Breast epithelium (tissue), 4 donors: ENCODE results near the gene SPTBN5. TPM values are rescaled to one million over a fixed set of nuclear protein-coding genes. Genes with fewer than 3 reads are reported as not detected.

ENCODE experiments used
- DNase-seq, 2 donors: peaks; one replicate each; pipeline ENCODE4 v3.0.0-alpha.2; 2019; ENCODE audit warnings: low spot score in 2 of 2
- H3K27ac ChIP-seq, 2 donors: fragments of 200-600 bp; sonication (generic) in 1 of 2; one replicate each; pipeline ENCODE4 v1.5.1; 2016 to 2019; ENCODE audit warnings: mild to moderate bottlenecking in 1 of 2
- H3K27me3 ChIP-seq, 2 donors: fragments of 200-600 bp; sonication (generic) in 1 of 2; one replicate each; pipeline versions ENCODE4 v1.5.1 to v1.6.0; 2017 to 2019; ENCODE audit warnings: control low read depth in 1 of 2, mild to moderate bottlenecking in 1 of 2
- H3K36me3 ChIP-seq: fragments of 200-600 bp; one replicate; pipeline ENCODE4 v1.5.1; 2019
- H3K4me1 ChIP-seq, 2 donors: fragments of 200-600 bp; sonication (generic); one replicate each; pipeline ENCODE4 v1.5.1; 2016 to 2019; ENCODE audit warnings: control low read depth in 1 of 2
- H3K4me3 ChIP-seq, 3 donors: fragments of 200-600 bp; sonication (generic); 1 replicate in 2 of 3; 2 replicates in 1 of 3; pipeline ENCODE4 v1.5.1; 2016 to 2019; ENCODE audit warnings: mild to moderate bottlenecking in 3 of 3, moderate library complexity in 2 of 3
- H3K9me3 ChIP-seq, 2 donors: fragments of 200-600 bp; sonication (generic) in 1 of 2; one replicate each; pipeline ENCODE4 v1.5.1; 2016 to 2019; ENCODE audit warnings: control low read depth in 1 of 2
- POLR2A ChIP-seq: fragments of 450-650 bp; IDR thresholded peaks from one replicate; pipeline ENCODE4 v1.6.1; 2016; ENCODE audit warnings: antibody characterized with exemption, mild to moderate bottlenecking, moderate library complexity
- POLR2AphosphoS5 ChIP-seq, 3 donors: sonication (generic); formaldehyde crosslinking; IDR thresholded peaks; one replicate each; pipeline ENCODE4 v1.6.1; 2017; ENCODE audit warnings: antibody characterized with exemption in 3 of 3
- intact Hi-C: fragments of 100-400 bp; cut with DNase I; formaldehyde crosslinking; loops from one replicate; pipeline ENCODE4 v1.15.1; 2023; ENCODE audit warnings: low total_unique reads
- total RNA-seq, 3 donors: library from RNA; depleted of rRNA; stranded (reverse); fragments of >200 nt; gene quantifications; one replicate each; pipeline ENCODE4 v1.1.0, GENCODE V29; 2016
- TF ChIP-seq, protein P1 (sequence below), 3 donors: fragments of 450-650 bp; IDR thresholded peaks; one replicate each; pipeline ENCODE4 v1.5.1; 2016 to 2017; ENCODE audit warnings: antibody characterized with exemption in 3 of 3, mild to moderate bottlenecking in 3 of 3, moderate library complexity in 3 of 3

Gene SPTBN5
- 1 to 10 TPM in 2 of 3 donors, under 1 TPM in 1; 0.16 to 2.3 (median 2.0) TPM for total RNA-seq

DNA sequence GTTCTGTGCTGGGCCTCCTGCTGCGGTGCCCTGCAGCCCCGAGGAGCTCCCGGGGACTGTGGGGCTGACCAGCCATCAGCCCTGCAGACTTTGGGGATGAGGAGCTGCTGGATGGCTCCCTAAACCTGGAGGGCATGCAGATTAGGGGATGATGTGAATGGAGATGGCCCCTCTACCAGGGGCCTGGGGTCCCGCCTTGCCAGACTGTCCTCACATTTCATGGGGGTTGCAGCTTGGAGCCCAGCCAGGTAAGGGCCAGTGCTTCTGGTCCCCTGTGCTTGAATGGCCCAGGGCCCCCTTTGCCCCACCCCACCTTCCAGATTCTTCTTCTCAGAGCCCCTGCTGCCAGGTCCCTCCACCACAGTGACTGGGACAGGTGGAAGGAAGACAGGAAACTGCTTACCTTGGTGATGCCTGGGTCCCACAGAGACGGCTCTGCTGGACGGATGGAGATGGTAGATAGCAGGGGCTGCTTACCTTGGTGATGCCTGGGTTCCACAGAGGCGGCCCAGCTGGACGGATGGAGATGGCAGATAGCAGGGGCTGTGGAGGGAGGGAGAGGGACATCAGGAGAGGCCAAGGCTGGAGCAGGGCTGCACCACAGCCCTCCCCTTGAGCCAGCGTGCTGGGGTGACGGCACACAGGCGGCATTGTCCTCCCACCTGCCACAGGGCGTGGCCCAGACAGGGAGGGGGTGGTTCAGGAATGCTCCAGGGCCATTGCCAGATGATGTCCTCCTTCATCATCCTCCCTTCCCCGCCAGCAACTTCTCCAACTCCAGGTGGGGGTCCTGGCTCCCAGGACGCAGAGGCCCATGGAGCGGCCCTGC, at the start of gene SPTBN5:
Gene SPTBN5 (minus strand): TSS at position 632 of the 829 bp plus-strand sequence. CDS start 556 bp downstream, at position 76.
- H3K27me3 ChIP-seq: no peaks in the 10 kb centered on the region
- TF ChIP-seq POLR2A: no peak
- TF ChIP-seq, protein P1, sequence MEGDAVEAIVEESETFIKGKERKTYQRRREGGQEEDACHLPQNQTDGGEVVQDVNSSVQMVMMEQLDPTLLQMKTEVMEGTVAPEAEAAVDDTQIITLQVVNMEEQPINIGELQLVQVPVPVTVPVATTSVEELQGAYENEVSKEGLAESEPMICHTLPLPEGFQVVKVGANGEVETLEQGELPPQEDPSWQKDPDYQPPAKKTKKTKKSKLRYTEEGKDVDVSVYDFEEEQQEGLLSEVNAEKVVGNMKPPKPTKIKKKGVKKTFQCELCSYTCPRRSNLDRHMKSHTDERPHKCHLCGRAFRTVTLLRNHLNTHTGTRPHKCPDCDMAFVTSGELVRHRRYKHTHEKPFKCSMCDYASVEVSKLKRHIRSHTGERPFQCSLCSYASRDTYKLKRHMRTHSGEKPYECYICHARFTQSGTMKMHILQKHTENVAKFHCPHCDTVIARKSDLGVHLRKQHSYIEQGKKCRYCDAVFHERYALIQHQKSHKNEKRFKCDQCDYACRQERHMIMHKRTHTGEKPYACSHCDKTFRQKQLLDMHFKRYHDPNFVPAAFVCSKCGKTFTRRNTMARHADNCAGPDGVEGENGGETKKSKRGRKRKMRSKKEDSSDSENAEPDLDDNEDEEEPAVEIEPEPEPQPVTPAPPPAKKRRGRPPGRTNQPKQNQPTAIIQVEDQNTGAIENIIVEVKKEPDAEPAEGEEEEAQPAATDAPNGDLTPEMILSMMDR (IDR thresholded peaks at IDR 0.05): no peak
- TF ChIP-seq POLR2AphosphoS5 (IDR thresholded peaks at IDR 0.05): no peak
- no peaks in the 10 kb centered on the region for H3K9me3 ChIP-seq
- intact Hi-C loops: loop anchor here (10.0 kb wide), 1 partner anchor 321 kb away; no protein-coding TSS in a partner anchor
- no peaks in the 10 kb centered on the region for H3K36me3 ChIP-seq
- DNase-seq: peak in 1 of 2 donors; percentile 58
- H3K4me3 ChIP-seq: peak within 1 kb of the TSS; percentile 4 to 53 (median 37)
- H3K4me1 ChIP-seq: peaks cover 5 to 19% of the 10 kb centered on the region in 2 donors
- peak within 1 kb of the TSS; percentile 66 to 78 for H3K27ac ChIP-seq

DNA sequence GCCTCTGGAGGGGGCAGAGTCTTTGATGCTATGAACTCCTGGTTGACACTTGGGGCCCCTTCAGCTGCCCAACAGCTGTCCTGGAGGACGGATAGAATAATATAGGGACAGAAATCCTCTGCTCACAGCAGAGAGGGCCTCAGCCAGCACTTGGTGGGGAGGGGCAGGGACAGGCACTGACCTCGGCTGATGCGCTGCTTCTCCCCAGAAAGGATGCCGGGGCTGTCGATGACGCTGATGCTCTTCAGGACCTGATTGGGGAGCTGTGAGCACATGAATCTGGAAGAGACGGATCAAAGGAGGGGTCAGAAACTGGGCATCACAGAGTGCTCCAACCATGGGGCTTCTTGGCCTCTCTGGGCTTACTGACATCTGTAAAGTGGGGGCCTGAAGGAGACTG, 49.0 kb upstream of the SPTBN5 start:
- H3K36me3 ChIP-seq: no peaks in the 10 kb centered on the region
- H3K4me1 ChIP-seq: no peaks in the 10 kb centered on the region
- no peak overlapping the region for H3K4me3 ChIP-seq
- intact Hi-C loops: no loop called here
- no peaks in the 10 kb centered on the region for H3K27me3 ChIP-seq
- TF ChIP-seq POLR2AphosphoS5 (IDR thresholded peaks at IDR 0.05): no peak
- no peaks in the 10 kb centered on the region for H3K9me3 ChIP-seq
- peak in 1 of 2 donors; percentile 7 for DNase-seq
- H3K27ac ChIP-seq: peak overlapping the region in 1 of 2 donors; percentile 81

DNA sequence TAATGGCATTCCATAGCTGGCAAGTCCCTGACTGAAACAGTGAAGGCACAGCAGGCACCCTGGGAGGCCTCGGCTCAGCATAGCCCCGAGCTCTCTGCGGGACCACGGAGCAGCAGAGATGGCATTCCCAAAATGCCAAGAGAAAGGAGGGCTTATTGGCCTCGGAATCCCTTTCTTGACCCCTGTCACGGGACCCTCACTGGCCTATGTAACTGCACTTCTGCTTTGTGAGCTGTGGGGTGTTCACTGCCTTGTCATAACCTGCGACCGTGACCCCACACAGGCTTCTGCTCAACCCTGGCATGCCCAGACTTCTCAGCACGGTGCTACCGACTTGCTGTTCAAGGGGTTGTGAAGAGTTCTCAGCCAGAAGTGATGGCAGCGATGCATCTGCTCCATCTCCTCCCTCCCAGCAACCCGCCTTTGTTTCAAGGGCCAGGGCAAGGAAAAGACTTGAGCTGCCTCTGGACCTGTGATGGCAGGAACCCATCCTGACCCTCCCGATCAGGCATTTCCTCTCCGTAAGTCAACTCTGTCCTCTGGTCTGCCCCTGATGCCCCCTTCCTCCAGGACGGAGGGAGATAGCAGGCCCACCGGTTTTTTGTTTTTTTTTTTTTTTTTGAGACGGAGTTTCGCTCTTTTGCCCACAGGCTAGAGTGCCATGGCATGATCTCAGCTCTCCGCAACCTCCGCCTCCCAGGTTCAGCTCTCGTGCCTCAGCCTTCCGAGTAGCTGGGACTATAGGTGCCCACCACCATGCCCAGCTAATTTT, 48.0 kb upstream of the SPTBN5 start:
- H3K27ac ChIP-seq: peak overlapping the region; percentile 7 to 33
- intact Hi-C loops: no loop called here
- DNase-seq: no peak
- no peaks in the 10 kb centered on the region for H3K9me3 ChIP-seq
- no peaks in the 10 kb centered on the region for H3K4me1 ChIP-seq
- no peaks in the 10 kb centered on the region for H3K27me3 ChIP-seq
- H3K4me3 ChIP-seq: no peak overlapping the region
- no peaks in the 10 kb centered on the region for H3K36me3 ChIP-seq
- TF ChIP-seq, protein P1 (IDR thresholded peaks at IDR 0.05): no peak
- TF ChIP-seq POLR2AphosphoS5 (IDR thresholded peaks at IDR 0.05): no peak
- no peak for TF ChIP-seq POLR2A

DNA sequence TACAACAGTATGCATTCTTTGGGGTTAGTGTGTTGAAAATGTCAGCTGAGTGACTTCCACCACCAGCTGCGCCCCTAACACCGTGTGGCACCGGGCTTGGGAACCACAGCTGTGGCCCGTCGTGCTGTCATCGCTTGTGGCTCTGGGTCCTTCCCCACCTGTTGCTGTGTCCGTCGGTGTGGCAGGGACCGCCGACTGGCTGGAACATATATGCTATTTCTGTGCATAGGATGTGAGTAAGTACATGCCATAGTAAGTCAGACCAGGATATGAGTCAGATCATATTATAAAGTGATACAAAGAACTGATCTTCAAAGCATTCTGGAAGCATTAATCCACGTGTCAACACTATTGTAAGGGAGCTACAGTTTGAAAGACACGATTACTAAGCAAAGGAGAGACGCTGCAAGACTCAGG, 46.6 kb upstream of the SPTBN5 start:
- Histone ChIP-seq H3K4me1 (no peaks in the 10 kb centered on the region), H3K9me3 (no peaks in the 10 kb centered on the region), H3K27ac (peak overlapping the region in 1 of 2 donors; percentile 11), H3K27me3 (no peaks in the 10 kb centered on the region), H3K4me3 (no peak overlapping the region), H3K36me3 (no peaks in the 10 kb centered on the region)
- intact Hi-C loops: no loop called here
- TF ChIP-seq POLR2A (no peak), POLR2AphosphoS5 (IDR thresholded peaks at IDR 0.05) (no peak)
- TF ChIP-seq, protein P1 (IDR thresholded peaks at IDR 0.05): no peak
- DNase-seq: peak in 1 of 2 donors; percentile 17

DNA sequence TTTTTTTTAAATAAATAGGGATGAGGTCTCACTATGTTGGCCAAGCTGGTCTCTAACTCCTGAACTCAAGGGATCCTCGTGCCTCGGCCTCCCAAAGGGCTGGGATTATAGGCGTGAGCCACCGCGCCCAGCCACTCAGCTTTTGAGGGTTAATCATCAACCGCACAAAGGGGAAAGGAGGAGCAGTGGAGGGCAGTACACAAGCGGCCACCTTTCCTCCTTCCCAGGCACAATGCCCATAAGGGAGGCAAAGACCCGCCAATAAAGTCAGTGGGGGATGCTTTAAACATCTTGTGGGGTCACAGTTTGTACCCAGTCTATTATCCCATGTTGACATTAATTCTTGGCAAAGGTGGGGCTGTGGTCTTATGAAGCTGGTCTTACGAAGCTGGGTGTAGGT, 46.1 kb upstream of the SPTBN5 start:
- Histone ChIP-seq H3K27me3 (no peaks in the 10 kb centered on the region), H3K4me3 (no peak overlapping the region), H3K4me1 (peaks cover 0 to 3% of the 10 kb centered on the region in 2 donors), H3K27ac (peak overlapping the region in 1 of 2 donors; percentile 11), H3K9me3 (no peaks in the 10 kb centered on the region), H3K36me3 (no peaks in the 10 kb centered on the region)
- intact Hi-C loops: no loop called here
- TF ChIP-seq POLR2A (no peak), POLR2AphosphoS5 (IDR thresholded peaks at IDR 0.05) (no peak)
- TF ChIP-seq, protein P1 (IDR thresholded peaks at IDR 0.05): no peak
- DNase-seq: peak in 1 of 2 donors; percentile 12
